Pons (tissue), 1 donor: ENCODE data around the gene OR7A5.
"Not testable (repeated sequence)": the region's sequence is repeated elsewhere in the genome, so short reads cannot be mapped to it uniquely, and the experiment has no call there.

Experiments used
- DNase-seq: peaks from one replicate; pipeline ENCODE4 v3.0.0-alpha.2; 2016; ENCODE audit warnings: low spot score

Gene OR7A5

GRCh38 chr19:14784730-14785101 is 50.3 kb downstream of the OR7A5 start:
- DNase-seq: peak; percentile 57

GRCh38 chr19:14783410-14783998 is 51.5 kb downstream of the OR7A5 start:
- not testable (repeated sequence) for DNase-seq

DNA sequence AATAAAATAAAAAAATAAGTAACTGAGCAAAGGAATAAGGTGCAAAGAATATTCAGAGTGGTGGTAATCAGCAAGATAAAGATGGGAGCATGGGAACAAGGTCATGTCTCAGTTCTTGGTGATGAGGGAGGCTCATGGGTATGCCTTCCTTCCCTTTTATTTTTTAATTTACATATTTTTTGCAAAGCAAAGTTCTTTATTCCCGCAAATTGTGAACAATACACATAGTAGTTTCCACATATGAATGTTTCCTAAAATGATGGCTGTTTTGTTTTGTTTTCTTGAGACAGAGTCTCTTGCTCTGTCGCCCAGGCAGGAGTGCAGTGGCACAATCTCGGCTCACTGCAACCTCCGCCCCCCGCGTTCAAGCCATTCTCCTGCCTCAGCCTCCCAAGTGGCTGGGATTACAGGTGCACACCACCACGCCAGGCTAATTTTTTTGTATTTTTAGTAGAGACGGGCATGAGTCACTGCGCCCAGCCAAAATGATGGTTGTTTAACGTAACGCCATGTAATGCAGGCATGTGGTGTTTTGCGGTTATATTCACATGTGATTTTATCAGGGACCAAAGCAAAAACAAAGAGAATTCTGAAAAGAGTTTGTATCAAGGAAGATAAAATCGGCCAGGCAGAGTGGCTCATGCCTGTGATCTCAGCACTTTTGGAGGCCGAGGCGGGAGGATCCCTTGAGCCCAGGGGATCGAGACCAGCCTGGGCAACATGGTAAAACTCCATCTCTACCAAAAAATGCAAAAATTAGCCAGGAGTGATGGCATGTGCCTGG is 52.2 kb downstream of the OR7A5 start:
- no peak for DNase-seq

- not testable (repeated sequence) for DNase-seq
Observed at GRCh38 chr19:14781713-14782536, 53.1 kb downstream of the OR7A5 start.

DNA sequence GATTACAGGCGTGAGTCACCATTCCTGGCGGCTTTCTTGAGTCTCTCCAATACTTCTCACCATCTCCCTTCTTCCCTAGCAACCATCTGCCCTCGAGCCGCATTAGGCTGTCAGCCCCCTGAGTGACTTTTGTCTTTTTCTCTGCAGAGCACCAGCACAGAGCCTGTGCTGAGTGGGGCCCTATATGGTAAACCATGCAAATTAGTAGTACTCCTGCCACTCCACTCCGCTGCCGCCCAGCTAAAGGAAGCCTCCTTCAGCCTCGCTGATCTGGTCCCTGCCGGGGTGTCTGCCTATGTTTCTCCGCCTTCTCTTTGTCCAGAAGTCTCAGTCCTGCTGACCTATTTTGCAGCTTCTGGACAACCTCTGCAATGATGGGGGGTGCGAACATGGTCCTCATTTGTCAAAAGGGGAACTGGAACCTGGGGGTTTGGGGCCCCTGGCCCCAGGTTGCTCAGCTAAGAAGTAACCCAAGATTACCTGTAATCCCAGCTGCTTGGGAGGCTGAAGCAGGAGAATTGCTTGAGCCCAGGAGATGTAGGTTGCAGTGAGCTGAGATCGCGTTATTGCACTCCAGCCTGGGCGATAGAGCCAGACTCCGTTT is 54.3 kb downstream of the OR7A5 start:
- DNase-seq: not testable (repeated sequence)

DNA sequence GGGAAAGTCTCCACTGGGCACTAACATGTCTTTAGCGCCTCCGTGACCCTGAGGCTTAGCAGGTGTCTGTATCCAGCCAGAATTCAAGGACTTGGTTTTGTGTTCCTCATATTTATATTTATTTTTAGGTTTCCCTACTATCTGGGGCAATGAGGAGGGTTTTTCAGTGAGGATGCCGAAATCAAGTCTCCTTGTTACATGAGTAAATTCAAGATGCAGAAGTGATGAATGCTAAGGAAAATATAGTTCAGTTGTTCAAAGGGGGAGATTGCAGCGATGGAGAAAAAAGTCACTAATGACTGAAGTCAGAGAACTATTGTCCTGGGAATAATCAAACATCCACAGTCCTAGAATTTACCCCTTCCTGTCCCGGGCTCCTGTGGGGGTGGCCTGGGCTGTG is 55.8 kb downstream of the OR7A5 start:
- DNase-seq: no peak

DNA sequence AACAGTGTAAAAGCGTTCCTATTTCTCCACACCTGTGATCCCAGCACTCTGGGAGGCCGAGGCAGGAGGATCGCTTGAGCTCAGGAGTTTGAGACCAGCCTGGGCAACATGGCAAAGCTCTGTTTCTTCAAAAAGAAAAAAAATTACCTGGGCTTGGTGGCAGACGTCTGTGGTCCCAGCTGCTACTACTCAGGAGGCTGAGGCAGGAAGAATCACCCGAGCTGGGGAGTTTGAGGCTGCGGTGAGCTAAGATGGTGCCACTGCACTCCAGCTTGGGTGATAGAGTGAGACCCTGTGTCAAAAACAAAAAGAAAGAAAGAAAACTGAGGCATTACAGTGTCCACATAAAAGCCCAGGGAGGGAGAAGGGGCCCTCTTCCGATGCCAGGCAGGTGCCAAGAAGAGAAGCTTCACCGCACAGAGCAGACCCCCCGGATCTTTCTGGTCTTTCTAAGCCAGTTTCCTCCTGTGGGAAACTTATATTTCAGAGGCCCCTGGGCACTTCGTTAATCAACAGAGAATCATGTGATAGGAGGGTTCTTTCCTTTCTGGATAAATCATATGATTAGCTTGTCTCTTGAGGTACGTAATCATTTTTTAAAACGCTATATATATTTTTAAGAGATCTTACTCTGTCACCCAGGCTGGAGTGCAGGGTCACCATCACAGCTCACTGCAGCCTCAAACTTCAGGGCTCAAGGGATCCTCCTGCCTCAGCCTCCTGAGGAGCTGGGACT is 56.7 kb downstream of the OR7A5 start, which contains the start of gene ADGRE2:
Gene ADGRE2, minus strand, starts transcription at position 451 of the 736 bp plus-strand sequence. CDS start 1,804 bp downstream, outside the sequence.
- DNase-seq: not testable (repeated sequence)

DNA sequence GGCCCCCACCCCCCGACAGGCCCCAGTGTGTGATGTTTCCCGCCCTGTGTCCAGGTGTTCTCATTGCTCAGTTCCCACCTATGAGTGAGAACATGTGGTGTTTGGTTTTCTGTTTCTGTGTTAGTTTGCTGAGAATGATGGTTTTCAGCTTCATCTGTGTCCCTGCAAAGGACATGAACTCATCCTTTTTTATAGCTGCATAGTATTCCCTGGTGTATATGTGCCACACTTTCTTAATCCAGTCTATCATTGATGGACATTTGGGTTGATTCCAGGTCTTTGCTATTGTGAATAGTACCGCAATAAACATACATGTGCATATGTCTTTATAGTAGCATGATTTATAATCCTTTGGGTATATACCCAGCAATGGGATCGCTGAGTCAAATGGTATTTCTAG is 57.3 kb downstream of the OR7A5 start:
- DNase-seq: not testable (repeated sequence)
